GM18909 (cell line): ENCODE measurements around the gene ETV2.
"Not testable (repeated sequence)": the region's sequence is repeated elsewhere in the genome, so short reads cannot be mapped to it uniquely, and the experiment has no call there.

ENCODE experiments used
- ATAC-seq: cut with Tn5 transposase; IDR thresholded peaks from one replicate; pipeline ENCODE4 v1.9.1; 2021; ENCODE audit warnings: mild to moderate bottlenecking; ENCODE audit not compliant: unreplicated experiment, poor library complexity

Gene ETV2

GRCh38 chr19:35641515-35642151 lies at the start of gene ETV2:
TSS of gene ETV2 (plus strand) at chr19:35641745. CDS start at chr19:35642461, 716 bp downstream.
- ATAC-seq, result no peak

- ATAC-seq, result no peak
Measured at GRCh38 chr19:35592226-35592625, 49.3 kb upstream of the ETV2 start.

- ATAC-seq, result not testable (repeated sequence)
Measured at GRCh38 chr19:35595026-35595425, 46.5 kb upstream of the ETV2 start.

DNA sequence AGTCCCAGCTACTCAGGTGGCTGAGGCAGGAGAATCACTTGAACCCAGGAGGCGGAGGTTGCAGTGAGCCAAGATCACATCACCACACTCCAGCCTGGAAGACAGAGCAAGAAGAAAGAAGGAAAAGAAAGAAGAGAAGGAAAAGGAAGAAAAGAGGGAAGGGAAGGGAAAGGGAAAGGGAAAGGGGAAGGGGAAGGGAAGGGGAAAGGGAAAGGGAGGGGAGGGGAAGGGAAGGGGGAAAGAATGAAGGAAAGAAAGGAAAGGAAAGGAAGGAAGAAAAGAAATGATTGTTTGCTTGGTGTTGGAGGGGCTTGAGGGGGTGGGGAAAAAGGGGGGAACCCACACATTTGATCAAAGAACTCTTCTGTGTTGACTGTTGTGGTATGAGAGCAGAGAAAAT lies 45.6 kb upstream of the ETV2 start:
- ATAC-seq, result no peak

DNA sequence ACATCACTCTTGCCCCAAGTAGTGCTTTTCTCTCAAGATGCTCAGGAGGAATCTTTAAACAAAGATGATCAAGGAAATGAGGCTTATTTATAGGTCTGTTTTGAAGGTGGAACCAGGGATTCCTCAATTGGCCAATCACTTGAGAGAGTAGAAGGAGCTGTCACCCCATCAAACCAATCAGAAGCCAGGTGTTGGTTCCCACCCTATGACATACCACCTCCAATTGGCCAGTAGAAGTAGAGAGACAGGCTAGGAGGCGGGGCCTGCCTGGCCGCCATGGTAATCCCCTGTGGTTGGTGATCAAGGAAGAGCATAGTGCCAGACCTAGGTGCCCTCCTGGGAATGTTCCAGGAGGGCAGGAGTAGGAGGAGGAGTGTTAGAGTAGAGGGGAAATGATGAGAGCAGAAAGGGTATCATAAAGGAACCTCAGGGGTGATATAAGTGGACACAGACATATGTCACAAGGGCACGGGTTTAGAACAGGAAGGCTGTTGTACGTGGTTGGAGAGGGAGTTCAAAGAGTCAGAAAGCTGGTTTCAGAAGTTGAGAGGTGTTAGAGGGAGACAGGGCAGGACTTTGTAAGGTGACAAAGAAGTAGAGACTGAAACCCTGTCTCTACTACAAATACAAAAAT lies 45.1 kb upstream of the ETV2 start:
- peak; percentile 69 for ATAC-seq

GRCh38 chr19:35601971-35602370 lies 39.6 kb upstream of the ETV2 start:
- no peak for ATAC-seq

GRCh38 chr19:35604436-35604835 lies 37.1 kb upstream of the ETV2 start:
- ATAC-seq, result not testable (repeated sequence)

DNA sequence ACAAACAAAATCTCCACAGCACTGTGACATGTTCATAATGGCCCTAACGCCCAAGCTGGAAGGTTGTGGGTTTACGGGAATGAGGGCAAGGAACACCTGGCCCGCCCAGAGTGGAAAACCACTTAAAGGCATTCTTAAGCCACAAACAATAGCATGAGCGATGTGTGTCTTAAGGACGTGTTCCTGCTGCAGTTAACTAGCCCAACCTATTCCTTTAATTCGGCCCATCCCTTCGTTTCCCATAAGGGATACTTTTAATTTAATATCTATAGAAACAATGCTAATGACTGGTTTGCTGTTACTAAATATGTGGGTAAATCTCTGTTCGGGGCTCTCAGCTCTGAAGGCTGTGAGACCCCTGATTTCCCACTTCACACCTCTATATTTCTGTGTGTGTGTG lies 34.4 kb upstream of the ETV2 start:
- ATAC-seq, result not testable (repeated sequence)

DNA sequence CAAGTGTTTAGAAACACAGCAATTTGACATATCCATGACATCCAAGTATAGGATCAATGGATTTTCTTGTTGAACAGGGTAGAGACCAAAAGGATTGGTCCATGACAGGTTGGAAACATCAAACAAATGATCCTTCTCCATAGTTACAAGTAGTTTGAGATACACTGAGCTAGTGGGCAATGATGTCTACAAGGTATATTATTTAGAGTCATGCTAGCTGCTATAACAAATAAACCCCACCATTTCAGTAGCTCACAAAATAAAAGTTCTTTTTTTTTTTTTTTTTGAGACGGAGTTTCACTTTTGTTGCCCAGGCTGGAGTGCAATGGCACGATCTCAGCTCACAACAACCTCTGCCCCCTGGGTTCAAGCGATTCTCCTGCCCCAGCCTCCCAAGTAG lies 33.9 kb upstream of the ETV2 start:
- ATAC-seq, result no peak

DNA sequence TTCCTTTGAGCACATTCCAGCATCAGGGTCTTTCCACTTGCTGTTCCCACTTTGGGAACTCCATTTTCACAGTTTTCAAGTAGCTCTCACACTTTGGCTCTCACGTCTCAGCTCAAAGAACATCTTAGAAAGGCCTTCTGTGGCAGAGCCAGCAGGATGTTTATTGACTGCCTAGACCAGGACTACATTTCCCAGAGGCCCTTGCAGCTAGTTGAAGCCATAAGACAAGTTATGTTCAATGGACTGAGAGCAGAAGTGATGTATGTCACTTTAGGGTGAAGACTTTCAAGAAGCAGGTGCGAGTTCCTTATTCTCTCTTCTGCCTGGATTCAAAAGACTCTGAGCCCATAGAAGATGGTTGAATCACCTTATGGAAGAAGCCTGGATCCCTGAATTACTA lies 33.3 kb upstream of the ETV2 start:
- ATAC-seq, result no peak

- ATAC-seq, result peak; percentile 38
Measured at GRCh38 chr19:35609851-35610353, 31.6 kb upstream of the ETV2 start.

- no peak for ATAC-seq
Measured at GRCh38 chr19:35612224-35612558, 29.4 kb upstream of the ETV2 start.

- peak; percentile 85 for ATAC-seq
Measured at GRCh38 chr19:35612559-35613321, 28.8 kb upstream of the ETV2 start, which contains the start of gene HAUS5. TSS of gene HAUS5 (plus strand) at chr19:35612735. CDS start at chr19:35612795, 60 bp downstream.

GRCh38 chr19:35613574-35613973 lies 28.0 kb upstream of the ETV2 start:
- ATAC-seq, result no peak

DNA sequence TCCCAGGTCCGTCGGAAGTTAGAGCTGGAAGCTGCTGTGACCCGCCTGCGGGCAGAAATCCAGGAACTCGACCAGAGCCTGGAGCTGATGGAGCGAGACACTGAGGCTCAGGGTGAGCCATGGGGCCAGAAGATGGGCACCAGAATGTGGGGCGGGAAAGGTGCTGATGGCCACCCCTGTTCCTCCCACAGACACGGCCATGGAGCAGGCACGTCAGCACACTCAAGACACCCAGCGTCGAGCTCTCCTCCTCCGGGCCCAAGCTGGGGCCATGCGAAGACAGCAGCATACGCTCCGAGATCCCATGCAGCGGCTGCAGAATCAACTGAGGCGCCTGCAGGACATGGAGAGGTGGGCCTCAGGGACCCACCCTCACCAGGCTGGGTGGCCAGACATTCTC lies 26.5 kb upstream of the ETV2 start:
- ATAC-seq, result no peak

GRCh38 chr19:35618857-35619256 lies 22.7 kb upstream of the ETV2 start:
- ATAC-seq, result no peak

- no peak for ATAC-seq
Measured at GRCh38 chr19:35619290-35619923, 22.1 kb upstream of the ETV2 start.

DNA sequence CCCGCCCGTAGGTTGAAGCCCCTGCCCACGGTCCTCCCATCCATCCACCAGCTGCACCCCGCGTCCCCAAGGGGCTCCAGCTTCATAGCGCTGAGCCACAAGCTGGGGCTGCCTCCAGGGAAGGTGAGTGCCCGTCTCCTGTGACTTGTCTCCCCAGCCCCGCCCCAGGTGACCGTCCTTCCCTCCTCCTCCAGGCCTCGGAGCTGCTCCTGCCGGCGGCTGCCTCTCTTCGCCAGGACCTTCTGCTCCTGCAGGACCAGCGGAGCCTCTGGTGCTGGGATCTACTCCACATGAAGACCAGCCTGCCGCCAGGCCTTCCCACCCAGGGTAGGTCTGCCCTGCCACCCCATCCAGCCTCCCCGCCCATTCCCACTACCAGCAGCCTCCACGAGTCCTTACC lies 21.5 kb upstream of the ETV2 start:
- ATAC-seq, result no peak

GRCh38 chr19:35621708-35622107 lies 19.8 kb upstream of the ETV2 start:
- ATAC-seq, result no peak

GRCh38 chr19:35622750-35623149 lies 18.8 kb upstream of the ETV2 start:
- ATAC-seq, result no peak
